NOMO-1 treated with dmso at 0.1 percent for 144 hours (cell line): ENCODE measurements around the gene L3MBTL2.

Experiments
- DNase-seq: peaks from one replicate; lab custom pipeline; 2025; ENCODE audit not compliant: unreplicated experiment; lab: John Stamatoyannopoulos, UW

L3MBTL2 gene

GRCh38 chr22:41264408-41264941 lies 59.4 kb downstream of the L3MBTL2 start:
- no peak for DNase-seq

GRCh38 chr22:41267958-41268357 lies 62.8 kb downstream of the L3MBTL2 start:
- no peak for DNase-seq

- DNase-seq: no peak
Observed at GRCh38 chr22:41271787-41272186, 66.7 kb downstream of the L3MBTL2 start.

GRCh38 chr22:41273128-41273527 lies 68.0 kb downstream of the L3MBTL2 start:
- DNase-seq: no peak

- DNase-seq: no peak
Observed at GRCh38 chr22:41274856-41275255, 69.7 kb downstream of the L3MBTL2 start.

- DNase-seq: no peak
Observed at GRCh38 chr22:41280065-41280464, 75.0 kb downstream of the L3MBTL2 start.

GRCh38 chr22:41280854-41281253 lies 75.7 kb downstream of the L3MBTL2 start:
- DNase-seq: no peak
